Neural cell (in vitro differentiated cells): ENCODE measurements around the gene POMP. TPM values are rescaled to one million over a fixed set of nuclear protein-coding genes. Genes with fewer than 3 reads are reported as not detected.

ENCODE experiments used
- H2AFZ ChIP-seq: fragments of 200-600, 300-800 bp; sonication (generic), shearing (Covaris generic); 2 replicates; pipeline ENCODE4 v1.6.0; 2014; ENCODE audit warnings: low read depth, mild to moderate bottlenecking, antibody characterized with exemption, low read length, moderate library complexity
- H3F3A ChIP-seq: fragments of 200-600 bp; shearing (Covaris generic); 2 replicates; pipeline ENCODE4 v1.6.1; 2016; ENCODE audit warnings: mild to moderate bottlenecking, moderate library complexity, mixed read lengths, antibody characterized with exemption, low read length; ENCODE audit not compliant: insufficient read depth, poor library complexity, severe bottlenecking
- H3K27ac ChIP-seq: fragments of 200-600, 300-800 bp; sonication (generic), shearing (Covaris generic); 2 replicates; pipeline ENCODE4 v1.5.1; 2014; ENCODE audit warnings: mild to moderate bottlenecking, low read length, moderate library complexity
- H3K27me3 ChIP-seq: fragments of 300-800, 200-600 bp; sonication (generic), shearing (Covaris generic); 2 replicates; pipeline ENCODE4 v1.6.0; 2014; ENCODE audit warnings: mild to moderate bottlenecking, low read depth, low read length, moderate library complexity; ENCODE audit not compliant: insufficient read depth
- H3K36me3 ChIP-seq: fragments of 300-800, 200-600 bp; sonication (generic), shearing (Covaris generic); 2 replicates; pipeline ENCODE4 v1.5.1; 2014; ENCODE audit warnings: mild to moderate bottlenecking, antibody characterized with exemption, low read length, moderate library complexity; ENCODE audit not compliant: insufficient read depth
- H3K4me2 ChIP-seq: fragments of 300-800, 200-600 bp; sonication (generic), shearing (Covaris generic); 2 replicates; pipeline ENCODE4 v1.6.0; 2014; ENCODE audit warnings: mild to moderate bottlenecking, low read length
- H3K4me3 ChIP-seq: fragments of 300-800, 200-600 bp; sonication (generic), shearing (Covaris generic); 2 replicates; pipeline ENCODE4 v1.5.1; 2014; ENCODE audit warnings: mild to moderate bottlenecking, low read length, moderate library complexity
- H3K79me2 ChIP-seq: fragments of 200-600 bp; shearing (Covaris generic); replicated peaks from 2 replicates; pipeline ENCODE4 v1.6.0; 2014; ENCODE audit warnings: mild to moderate bottlenecking, low read length, moderate library complexity; ENCODE audit not compliant: insufficient read depth
- H3K9ac ChIP-seq: fragments of 300-800, 200-600 bp; sonication (generic), shearing (Covaris generic); 2 replicates; pipeline ENCODE4 v1.6.1; 2016; ENCODE audit warnings: mild to moderate bottlenecking, low read length, mixed read lengths
- H3K9me2 ChIP-seq: fragments of 200-600 bp; shearing (Covaris generic); 2 replicates; pipeline ENCODE4 v1.6.1; 2016; ENCODE audit warnings: mild to moderate bottlenecking, low read length, mixed read lengths; ENCODE audit not compliant: insufficient read depth
- H3K9me3 ChIP-seq: fragments of 200-600, 300-800 bp; sonication (generic), shearing (Covaris generic); 2 replicates; pipeline ENCODE4 v1.6.1; 2016; ENCODE audit warnings: mild to moderate bottlenecking, mixed run types, low read length, moderate library complexity, mixed read lengths
- H4K20me1 ChIP-seq: fragments of 200-600 bp; shearing (Covaris generic); 2 replicates; pipeline ENCODE4 v1.6.1; 2016; ENCODE audit warnings: mild to moderate bottlenecking, mixed run types; ENCODE audit not compliant: insufficient read depth
- EP300 ChIP-seq: fragments of 450-650 bp; conservative IDR thresholded peaks from 2 replicates; pipeline ENCODE4 v1.6.1; 2014; ENCODE audit warnings: antibody characterized with exemption, mild to moderate bottlenecking, moderate library complexity; ENCODE audit not compliant: poor library complexity, severe bottlenecking
- EZH2 ChIP-seq: fragments of 200-600, 300-800 bp; shearing (Covaris generic), sonication (generic); IDR thresholded peaks from 2 replicates; pipeline ENCODE4 v1.6.1; 2014; ENCODE audit warnings: antibody characterized with exemption, low read length, borderline replicate concordance, mild to moderate bottlenecking; ENCODE audit not compliant: insufficient read depth, poor library complexity, severe bottlenecking
- MXI1 ChIP-seq: fragments of 450-650 bp; conservative IDR thresholded peaks from 2 replicates; pipeline ENCODE4 v1.6.1; 2014; ENCODE audit warnings: antibody characterized with exemption, mild to moderate bottlenecking; ENCODE audit not compliant: poor library complexity, severe bottlenecking
- POLR2AphosphoS5 ChIP-seq: IDR thresholded peaks from 2 replicates; pipeline ENCODE4 v1.6.1; 2012
- RAD21 ChIP-seq: fragments of 450-650 bp; conservative IDR thresholded peaks from 2 replicates; pipeline ENCODE4 v1.6.1; 2014; ENCODE audit warnings: antibody characterized with exemption, mild to moderate bottlenecking, moderate library complexity
- SMC3 ChIP-seq: fragments of 450-650 bp; conservative IDR thresholded peaks from 2 replicates; pipeline ENCODE4 v1.6.1; 2014; ENCODE audit warnings: antibody characterized with exemption, mild to moderate bottlenecking, moderate library complexity; ENCODE audit not compliant: poor library complexity
- TAF1 ChIP-seq: IDR thresholded peaks from 2 replicates; pipeline ENCODE4 v1.6.1; 2012; ENCODE audit warnings: low read depth
- polyA plus RNA-seq: library from polyadenylated mRNA; depleted of rRNA; stranded (reverse); fragments of >200 nt; gene quantifications from 2 replicates; pipeline ENCODE4 v1.2.3, GENCODE V29; 2014
- TF ChIP-seq, protein P1 (sequence below): fragments of 450-650 bp; IDR thresholded peaks from 2 replicates; pipeline ENCODE4 v1.5.1; 2014; ENCODE audit warnings: antibody characterized with exemption, mild to moderate bottlenecking, moderate library complexity; ENCODE audit not compliant: poor library complexity, severe bottlenecking
- TF ChIP-seq, protein P2 (sequence below): IDR thresholded peaks from 2 replicates; pipeline ENCODE4 v1.6.1; 2012; ENCODE audit warnings: borderline replicate concordance

Gene POMP
- polyA plus RNA-seq, 1 donor from 2014 or later = 167 TPM

GRCh38 chr13:28710161-28710560 is 51.2 kb downstream of the POMP start:
- H3K79me2 ChIP-seq = no peaks in the 10 kb centered on the region
- no peaks in the 10 kb centered on the region for H3K36me3 ChIP-seq
- H3K27me3 ChIP-seq = no peaks in the 10 kb centered on the region
- H4K20me1 ChIP-seq = no peaks in the 10 kb centered on the region
- no peaks in the 10 kb centered on the region for H3F3A ChIP-seq
- TF ChIP-seq EZH2 (no peak), MXI1 (no peak), RAD21 (no peak), POLR2AphosphoS5 (no peak), SMC3 (no peak), EP300 (no peak), TAF1 (no peak)
- TF ChIP-seq, protein P1, sequence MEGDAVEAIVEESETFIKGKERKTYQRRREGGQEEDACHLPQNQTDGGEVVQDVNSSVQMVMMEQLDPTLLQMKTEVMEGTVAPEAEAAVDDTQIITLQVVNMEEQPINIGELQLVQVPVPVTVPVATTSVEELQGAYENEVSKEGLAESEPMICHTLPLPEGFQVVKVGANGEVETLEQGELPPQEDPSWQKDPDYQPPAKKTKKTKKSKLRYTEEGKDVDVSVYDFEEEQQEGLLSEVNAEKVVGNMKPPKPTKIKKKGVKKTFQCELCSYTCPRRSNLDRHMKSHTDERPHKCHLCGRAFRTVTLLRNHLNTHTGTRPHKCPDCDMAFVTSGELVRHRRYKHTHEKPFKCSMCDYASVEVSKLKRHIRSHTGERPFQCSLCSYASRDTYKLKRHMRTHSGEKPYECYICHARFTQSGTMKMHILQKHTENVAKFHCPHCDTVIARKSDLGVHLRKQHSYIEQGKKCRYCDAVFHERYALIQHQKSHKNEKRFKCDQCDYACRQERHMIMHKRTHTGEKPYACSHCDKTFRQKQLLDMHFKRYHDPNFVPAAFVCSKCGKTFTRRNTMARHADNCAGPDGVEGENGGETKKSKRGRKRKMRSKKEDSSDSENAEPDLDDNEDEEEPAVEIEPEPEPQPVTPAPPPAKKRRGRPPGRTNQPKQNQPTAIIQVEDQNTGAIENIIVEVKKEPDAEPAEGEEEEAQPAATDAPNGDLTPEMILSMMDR = no peak
- H2AFZ ChIP-seq = no peak overlapping the region
- H3K9ac ChIP-seq = no peak overlapping the region
- no peaks in the 10 kb centered on the region for H3K9me3 ChIP-seq
- no peak overlapping the region for H3K27ac ChIP-seq
- H3K9me2 ChIP-seq = no peaks in the 10 kb centered on the region
- H3K4me2 ChIP-seq = no peak overlapping the region
- H3K4me3 ChIP-seq = no peak overlapping the region

- Histone ChIP-seq H3K27ac (no peak overlapping the region), H3K4me3 (no peak overlapping the region)
Observed at GRCh38 chr13:28714651-28715050, 55.7 kb downstream of the POMP start.

More at GRCh38 chr13:28714651-28715050, 55.7 kb downstream of the POMP start:
- H3K9ac ChIP-seq = no peak overlapping the region
- peaks cover 11% of the 10 kb centered on the region for H3K27me3 ChIP-seq
- TF ChIP-seq POLR2AphosphoS5 (no peak), TAF1 (no peak), SMC3 (no peak), EP300 (no peak), MXI1 (no peak), EZH2 (no peak), RAD21 (no peak)
- TF ChIP-seq, protein P1 = no peak
- TF ChIP-seq, protein P2, sequence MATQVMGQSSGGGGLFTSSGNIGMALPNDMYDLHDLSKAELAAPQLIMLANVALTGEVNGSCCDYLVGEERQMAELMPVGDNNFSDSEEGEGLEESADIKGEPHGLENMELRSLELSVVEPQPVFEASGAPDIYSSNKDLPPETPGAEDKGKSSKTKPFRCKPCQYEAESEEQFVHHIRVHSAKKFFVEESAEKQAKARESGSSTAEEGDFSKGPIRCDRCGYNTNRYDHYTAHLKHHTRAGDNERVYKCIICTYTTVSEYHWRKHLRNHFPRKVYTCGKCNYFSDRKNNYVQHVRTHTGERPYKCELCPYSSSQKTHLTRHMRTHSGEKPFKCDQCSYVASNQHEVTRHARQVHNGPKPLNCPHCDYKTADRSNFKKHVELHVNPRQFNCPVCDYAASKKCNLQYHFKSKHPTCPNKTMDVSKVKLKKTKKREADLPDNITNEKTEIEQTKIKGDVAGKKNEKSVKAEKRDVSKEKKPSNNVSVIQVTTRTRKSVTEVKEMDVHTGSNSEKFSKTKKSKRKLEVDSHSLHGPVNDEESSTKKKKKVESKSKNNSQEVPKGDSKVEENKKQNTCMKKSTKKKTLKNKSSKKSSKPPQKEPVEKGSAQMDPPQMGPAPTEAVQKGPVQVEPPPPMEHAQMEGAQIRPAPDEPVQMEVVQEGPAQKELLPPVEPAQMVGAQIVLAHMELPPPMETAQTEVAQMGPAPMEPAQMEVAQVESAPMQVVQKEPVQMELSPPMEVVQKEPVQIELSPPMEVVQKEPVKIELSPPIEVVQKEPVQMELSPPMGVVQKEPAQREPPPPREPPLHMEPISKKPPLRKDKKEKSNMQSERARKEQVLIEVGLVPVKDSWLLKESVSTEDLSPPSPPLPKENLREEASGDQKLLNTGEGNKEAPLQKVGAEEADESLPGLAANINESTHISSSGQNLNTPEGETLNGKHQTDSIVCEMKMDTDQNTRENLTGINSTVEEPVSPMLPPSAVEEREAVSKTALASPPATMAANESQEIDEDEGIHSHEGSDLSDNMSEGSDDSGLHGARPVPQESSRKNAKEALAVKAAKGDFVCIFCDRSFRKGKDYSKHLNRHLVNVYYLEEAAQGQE = no peak
- no peaks in the 10 kb centered on the region for H4K20me1 ChIP-seq
- H3K36me3 ChIP-seq = no peaks in the 10 kb centered on the region
- H2AFZ ChIP-seq = no peak overlapping the region
- no peaks in the 10 kb centered on the region for H3K9me3 ChIP-seq
- no peak overlapping the region for H3K4me2 ChIP-seq
- no peaks in the 10 kb centered on the region for H3F3A ChIP-seq
- no peaks in the 10 kb centered on the region for H3K79me2 ChIP-seq
- H3K9me2 ChIP-seq = no peaks in the 10 kb centered on the region
